Testis (tissue), 2 donors: ENCODE data around the gene CDX2.

ENCODE experiments used
- CTCF ChIP-seq, 3 experiments: fragments of 450-650 bp in 2 of 3; fragments of 200-600 bp in 1 of 3; sonication (generic) in 1 of 3; IDR thresholded peaks; one replicate each; pipeline ENCODE4 v1.5.1; 2016 to 2019; ENCODE audit warnings: antibody characterized with exemption in 3 of 3, mild to moderate bottlenecking in 2 of 3, moderate library complexity in 1 of 3
- POLR2A ChIP-seq: fragments of 450-650 bp; IDR thresholded peaks from one replicate; pipeline ENCODE4 v1.6.1; 2017; ENCODE audit warnings: antibody characterized with exemption, mild to moderate bottlenecking, moderate library complexity

- TF ChIP-seq CTCF (IDR thresholded peaks at IDR 0.05) (no peak), POLR2A (no peak)
Measured at GRCh38 chr13:28014301-28014700, 45.2 kb upstream of the CDX2 start.
